ENCODE measurements around the gene LRRC43.

Gene LRRC43

DNA sequence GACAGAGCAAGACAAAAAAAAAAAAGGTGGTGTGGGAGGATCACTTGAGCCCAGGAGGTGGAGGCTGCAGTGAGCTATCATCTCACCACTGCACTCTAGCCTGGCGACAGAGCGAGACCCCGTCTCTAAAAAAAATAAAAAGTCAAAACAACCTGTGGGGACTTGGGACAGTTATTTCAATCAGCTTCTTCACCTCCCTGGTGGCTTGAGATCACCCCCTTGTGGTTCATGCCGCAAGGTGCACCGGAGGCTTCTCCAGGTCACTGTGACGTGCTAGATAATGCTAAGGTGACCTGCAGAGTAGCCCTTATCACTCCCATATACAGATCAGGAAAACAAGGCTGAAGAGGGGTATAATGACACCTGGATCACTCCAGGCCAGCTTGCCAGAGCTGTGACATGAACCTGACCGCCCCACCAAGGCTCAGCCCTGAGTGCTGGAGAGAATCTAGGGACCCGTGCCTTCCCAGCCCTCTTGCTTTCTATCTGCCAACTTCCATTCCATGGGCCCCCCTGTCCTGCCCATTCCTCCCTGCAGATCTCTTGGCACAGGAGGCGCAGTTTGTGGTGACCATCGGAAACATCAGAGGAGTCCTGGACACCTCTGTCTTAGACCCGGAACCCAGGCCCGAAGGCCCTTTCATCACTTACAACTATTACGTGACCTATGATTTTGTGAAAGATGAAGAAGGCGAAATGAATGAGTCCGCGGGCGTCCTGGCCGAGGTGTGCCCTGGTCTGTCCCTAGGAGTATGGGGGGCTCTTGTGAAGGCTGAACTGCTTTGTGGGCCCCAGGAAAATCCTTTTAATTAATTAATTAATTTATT lies 8.1 kb downstream of the LRRC43 start:
- DNase-seq (ENCODE audit: low spot score) (no peak), ATAC-seq (ENCODE audit: low read depth) (peak; percentile 81)
- Histone ChIP-seq H3K4me3 (ENCODE audit: severe bottlenecking) (no peak overlapping the region), H3K9me3 (ENCODE audit: severe bottlenecking) (peaks cover 2% of the 10 kb centered on the region), H3K36me3 (ENCODE audit: low read depth) (no peaks in the 10 kb centered on the region), H3K27me3 (ENCODE audit: insufficient read depth, poor library complexity, severe bottlenecking) (no peaks in the 10 kb centered on the region), H3K4me1 (ENCODE audit: insufficient read depth, poor library complexity, severe bottlenecking) (no peaks in the 10 kb centered on the region), H3K27ac (ENCODE audit: poor library complexity, severe bottlenecking) (no peak overlapping the region)
- TF ChIP-seq, protein P1, sequence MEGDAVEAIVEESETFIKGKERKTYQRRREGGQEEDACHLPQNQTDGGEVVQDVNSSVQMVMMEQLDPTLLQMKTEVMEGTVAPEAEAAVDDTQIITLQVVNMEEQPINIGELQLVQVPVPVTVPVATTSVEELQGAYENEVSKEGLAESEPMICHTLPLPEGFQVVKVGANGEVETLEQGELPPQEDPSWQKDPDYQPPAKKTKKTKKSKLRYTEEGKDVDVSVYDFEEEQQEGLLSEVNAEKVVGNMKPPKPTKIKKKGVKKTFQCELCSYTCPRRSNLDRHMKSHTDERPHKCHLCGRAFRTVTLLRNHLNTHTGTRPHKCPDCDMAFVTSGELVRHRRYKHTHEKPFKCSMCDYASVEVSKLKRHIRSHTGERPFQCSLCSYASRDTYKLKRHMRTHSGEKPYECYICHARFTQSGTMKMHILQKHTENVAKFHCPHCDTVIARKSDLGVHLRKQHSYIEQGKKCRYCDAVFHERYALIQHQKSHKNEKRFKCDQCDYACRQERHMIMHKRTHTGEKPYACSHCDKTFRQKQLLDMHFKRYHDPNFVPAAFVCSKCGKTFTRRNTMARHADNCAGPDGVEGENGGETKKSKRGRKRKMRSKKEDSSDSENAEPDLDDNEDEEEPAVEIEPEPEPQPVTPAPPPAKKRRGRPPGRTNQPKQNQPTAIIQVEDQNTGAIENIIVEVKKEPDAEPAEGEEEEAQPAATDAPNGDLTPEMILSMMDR (IDR thresholded peaks at IDR 0.05; ENCODE audit: poor library complexity, severe bottlenecking): peak; percentile 83

DNA sequence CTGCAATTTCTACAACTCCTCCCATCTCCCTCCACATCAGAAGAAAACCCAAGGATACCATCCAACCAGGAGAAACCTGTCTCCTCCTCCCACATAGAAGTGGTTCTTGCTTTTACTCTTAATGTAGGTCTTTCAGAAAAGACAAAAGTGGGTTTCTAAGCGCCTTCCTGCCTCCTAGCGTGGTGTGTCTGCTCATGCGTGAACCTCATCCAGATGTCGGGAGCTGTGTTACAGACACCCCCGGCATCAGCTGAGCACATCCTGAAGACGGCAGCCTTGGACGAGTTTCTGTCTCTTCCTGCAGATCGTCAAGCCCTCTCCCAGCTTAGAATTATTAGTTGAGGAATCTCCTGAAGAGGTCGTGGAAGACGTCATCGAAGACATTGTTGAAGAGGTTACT lies 9.5 kb downstream of the LRRC43 start:
- Histone ChIP-seq H3K36me3 (ENCODE audit: low read depth) (no peaks in the 10 kb centered on the region), H3K27ac (ENCODE audit: poor library complexity, severe bottlenecking) (no peak overlapping the region), H3K4me1 (ENCODE audit: insufficient read depth, poor library complexity, severe bottlenecking) (peaks cover 1% of the 10 kb centered on the region), H3K27me3 (ENCODE audit: insufficient read depth, poor library complexity, severe bottlenecking) (no peaks in the 10 kb centered on the region), H3K9me3 (ENCODE audit: severe bottlenecking) (peaks cover 2% of the 10 kb centered on the region), H3K4me3 (ENCODE audit: severe bottlenecking) (no peak overlapping the region)
- TF ChIP-seq, protein P1 (IDR thresholded peaks at IDR 0.05; ENCODE audit: poor library complexity, severe bottlenecking): no peak
- no peak for ATAC-seq (ENCODE audit: low read depth)
- no peak for DNase-seq (ENCODE audit: low spot score)

DNA sequence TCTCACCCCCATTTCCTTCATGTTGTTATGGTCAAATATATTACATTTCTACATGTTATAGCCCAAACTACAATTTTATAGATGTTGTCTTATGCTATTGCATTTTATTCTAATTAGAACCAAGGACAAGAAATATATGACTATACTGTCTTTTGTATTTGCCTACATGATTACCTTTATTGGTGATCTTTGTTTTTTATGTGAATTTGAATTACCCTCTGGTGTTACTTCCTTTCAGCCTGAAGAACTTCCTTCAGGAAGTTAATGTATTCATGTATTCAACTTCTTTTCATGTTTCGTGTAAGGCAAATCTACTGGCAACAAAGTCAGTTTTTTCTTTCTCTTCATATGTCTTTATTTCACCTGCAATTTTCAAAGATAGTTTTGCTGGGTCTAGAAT lies 11.9 kb downstream of the LRRC43 start:
- H3K27me3 ChIP-seq (ENCODE audit: insufficient read depth, poor library complexity, severe bottlenecking): no peaks in the 10 kb centered on the region
- no peak for DNase-seq (ENCODE audit: low spot score)
- TF ChIP-seq, protein P1 (IDR thresholded peaks at IDR 0.05; ENCODE audit: poor library complexity, severe bottlenecking): no peak
- peaks cover 8% of the 10 kb centered on the region for H3K4me1 ChIP-seq (ENCODE audit: insufficient read depth, poor library complexity, severe bottlenecking)
- no peaks in the 10 kb centered on the region for H3K36me3 ChIP-seq (ENCODE audit: low read depth)
- H3K27ac ChIP-seq (ENCODE audit: poor library complexity, severe bottlenecking): no peak overlapping the region
- H3K9me3 ChIP-seq (ENCODE audit: severe bottlenecking): peaks cover 2% of the 10 kb centered on the region
- H3K4me3 ChIP-seq (ENCODE audit: severe bottlenecking): no peak overlapping the region
- ATAC-seq (ENCODE audit: low read depth): no peak

DNA sequence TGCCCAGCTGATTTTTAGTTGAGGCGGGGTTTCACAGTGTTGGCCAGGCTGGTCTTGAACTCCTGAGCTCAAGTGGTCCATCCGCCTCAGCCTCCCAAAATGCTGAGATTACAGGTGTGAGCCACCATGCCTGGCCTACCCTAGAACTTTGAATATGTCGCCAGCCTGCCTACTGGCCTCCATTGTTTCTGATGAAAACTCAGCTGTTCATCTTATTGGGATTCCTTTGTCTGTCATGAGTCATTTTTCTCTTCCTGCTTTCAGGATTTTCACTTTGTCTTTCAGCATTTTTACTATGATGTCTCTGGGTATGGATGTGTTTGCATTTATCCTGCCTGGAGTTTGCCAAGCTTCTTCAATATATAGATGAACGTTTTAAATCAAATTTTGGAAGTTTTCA lies 12.5 kb downstream of the LRRC43 start:
- H3K27ac ChIP-seq (ENCODE audit: poor library complexity, severe bottlenecking): no peak overlapping the region
- peaks cover 2% of the 10 kb centered on the region for H3K9me3 ChIP-seq (ENCODE audit: severe bottlenecking)
- H3K4me1 ChIP-seq (ENCODE audit: insufficient read depth, poor library complexity, severe bottlenecking): peaks cover 8% of the 10 kb centered on the region
- H3K27me3 ChIP-seq (ENCODE audit: insufficient read depth, poor library complexity, severe bottlenecking): no peaks in the 10 kb centered on the region
- no peaks in the 10 kb centered on the region for H3K36me3 ChIP-seq (ENCODE audit: low read depth)
- ATAC-seq (ENCODE audit: low read depth): no peak
- H3K4me3 ChIP-seq (ENCODE audit: severe bottlenecking): no peak overlapping the region
- TF ChIP-seq, protein P1 (IDR thresholded peaks at IDR 0.05; ENCODE audit: poor library complexity, severe bottlenecking): no peak
- DNase-seq (ENCODE audit: low spot score): no peak

DNA sequence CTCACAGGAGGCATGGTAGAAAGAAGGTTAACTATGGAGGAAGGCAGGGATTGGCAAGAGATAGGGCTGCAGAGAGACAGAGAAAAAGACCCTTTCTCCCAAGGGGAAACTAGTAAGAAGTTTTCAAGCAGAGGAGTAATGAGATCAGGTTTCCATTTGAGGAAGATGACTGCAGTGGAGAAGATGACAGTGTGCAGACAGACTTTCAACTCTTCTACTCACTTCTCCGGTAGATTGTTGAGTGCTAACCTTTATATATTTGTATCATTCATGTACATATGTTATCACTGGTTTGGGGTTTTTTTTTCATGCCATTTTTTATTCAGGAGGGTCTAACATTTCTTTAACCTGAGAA lies 14.7 kb downstream of the LRRC43 start:
- DNase-seq (ENCODE audit: low spot score) (no peak), ATAC-seq (ENCODE audit: low read depth) (no peak)
- H3K4me1 ChIP-seq (ENCODE audit: insufficient read depth, poor library complexity, severe bottlenecking): peaks cover 8% of the 10 kb centered on the region
- no peak overlapping the region for H3K4me3 ChIP-seq (ENCODE audit: severe bottlenecking)
- TF ChIP-seq, protein P1 (IDR thresholded peaks at IDR 0.05; ENCODE audit: poor library complexity, severe bottlenecking): no peak
- no peaks in the 10 kb centered on the region for H3K27me3 ChIP-seq (ENCODE audit: insufficient read depth, poor library complexity, severe bottlenecking)
- peaks cover 2% of the 10 kb centered on the region for H3K9me3 ChIP-seq (ENCODE audit: severe bottlenecking)
- peak overlapping the region; percentile 35 for H3K27ac ChIP-seq (ENCODE audit: poor library complexity, severe bottlenecking)
- no peaks in the 10 kb centered on the region for H3K36me3 ChIP-seq (ENCODE audit: low read depth)
